NCI-H526 (cell line): ENCODE results near the gene DDRGK1.
A peak's percentile ranks its signal among the peaks of the same experiment; 100 is the strongest.
"Not testable (repeated sequence)": the region's sequence is repeated elsewhere in the genome, so short reads cannot be mapped to it uniquely, and the experiment has no call there.

ENCODE experiments used
- DNase-seq, 2 experiments: peaks; one replicate each; lab custom pipeline; 2025; lab: John Stamatoyannopoulos, UW

Gene DDRGK1

GRCh38 chr20:3165473-3166337, 38.8 kb downstream of the DDRGK1 start:
- no peak for DNase-seq

- DNase-seq = no peak
These were observed 39.6 kb downstream of the DDRGK1 start for GRCh38 chr20:3164763-3165410.

GRCh38 chr20:3164043-3164762, 40.3 kb downstream of the DDRGK1 start:
- no peak for DNase-seq

DNA sequence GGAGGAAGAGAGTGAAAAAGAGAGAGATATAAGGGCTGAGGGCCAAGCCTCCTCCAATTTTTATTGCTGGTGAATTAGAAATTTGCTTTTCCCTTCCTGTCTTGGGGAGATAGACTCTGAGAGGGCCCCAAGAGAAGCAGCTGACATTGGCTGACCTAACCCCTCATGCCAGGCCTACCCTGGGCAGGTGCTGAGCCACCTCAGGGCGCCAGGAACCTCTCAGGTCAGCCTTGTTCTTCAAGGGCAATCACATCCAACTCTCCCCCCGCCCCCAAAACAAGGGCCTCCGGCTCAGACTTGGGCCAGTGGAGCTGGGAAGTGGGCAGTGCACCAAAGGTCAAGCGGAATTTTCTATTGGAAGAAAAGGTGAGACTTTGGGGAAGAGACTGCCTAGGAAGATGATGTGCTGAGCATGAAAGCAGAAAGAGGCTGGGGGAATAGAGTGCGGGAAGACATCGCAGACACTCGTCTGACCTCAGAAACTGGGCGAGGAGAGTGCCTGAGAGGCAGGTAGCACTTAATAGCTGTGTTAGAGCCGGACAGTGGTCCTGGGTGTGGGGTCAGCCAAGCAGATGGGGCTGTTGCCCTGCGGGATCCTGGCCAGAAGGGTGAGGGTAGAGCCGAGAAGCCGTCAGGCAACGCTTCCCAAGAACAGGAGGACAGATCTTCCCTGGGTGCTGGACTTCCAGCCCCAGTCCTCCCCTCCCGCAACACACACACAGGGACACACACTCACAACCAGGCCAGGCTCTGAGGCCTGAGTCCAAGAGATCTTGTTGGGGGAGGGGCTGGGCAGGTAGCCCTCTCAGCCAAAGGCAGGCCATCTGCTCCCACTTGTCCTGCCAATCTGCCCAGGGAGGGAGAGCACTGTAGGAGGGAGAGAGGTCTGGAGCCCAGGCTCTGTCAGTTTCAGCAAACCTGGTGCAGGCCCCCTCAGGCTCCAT, 41.1 kb downstream of the DDRGK1 start:
- DNase-seq = no peak

- peak in 1 of 2 experiments; percentile 41 for DNase-seq
These were observed 42.3 kb downstream of the DDRGK1 start for GRCh38 chr20:3162080-3162611.

GRCh38 chr20:3161316-3162079, 43.0 kb downstream of the DDRGK1 start:
- DNase-seq = no peak

DNA sequence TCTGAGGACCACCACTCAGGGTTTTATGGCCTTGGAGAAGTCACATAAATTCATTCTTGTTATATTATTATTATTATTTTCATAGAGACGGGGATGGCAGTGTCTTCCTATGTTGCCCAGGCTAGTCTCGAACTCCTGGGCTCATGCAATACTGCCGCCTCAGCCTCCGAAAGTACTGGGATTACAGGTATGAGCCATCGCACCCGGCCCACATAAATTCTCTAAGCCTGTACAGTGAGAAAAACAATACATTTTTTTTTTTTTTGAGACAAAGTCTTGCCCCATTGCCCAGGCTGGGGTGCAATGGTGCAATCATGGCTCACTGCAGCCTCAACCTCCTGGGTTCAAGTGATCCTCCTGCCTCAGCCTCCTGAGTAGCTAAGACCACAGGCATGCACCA, 44.1 kb downstream of the DDRGK1 start:
- DNase-seq = no peak

GRCh38 chr20:3158968-3159431, 45.5 kb downstream of the DDRGK1 start:
- DNase-seq = no peak

DNA sequence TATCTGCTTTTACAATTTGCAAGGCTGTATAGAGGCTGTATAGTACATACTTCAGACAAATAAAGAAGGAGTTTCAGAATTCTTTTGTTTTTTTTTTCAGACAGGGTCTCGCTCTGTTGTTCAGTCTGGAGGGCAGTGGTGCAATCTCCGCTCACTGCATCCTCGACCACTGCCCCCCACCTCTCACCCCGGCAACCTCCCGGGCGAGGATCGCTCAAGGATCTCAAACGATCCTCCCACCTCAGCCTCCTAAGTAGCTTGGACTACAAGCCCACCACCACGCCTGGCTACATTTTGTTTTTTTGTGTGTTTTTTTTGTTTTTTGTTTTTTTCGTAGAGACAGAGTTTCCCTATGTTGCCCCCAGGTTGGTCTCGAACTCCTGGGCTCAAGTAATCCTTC, 46.7 kb downstream of the DDRGK1 start:
- no peak for DNase-seq

DNA sequence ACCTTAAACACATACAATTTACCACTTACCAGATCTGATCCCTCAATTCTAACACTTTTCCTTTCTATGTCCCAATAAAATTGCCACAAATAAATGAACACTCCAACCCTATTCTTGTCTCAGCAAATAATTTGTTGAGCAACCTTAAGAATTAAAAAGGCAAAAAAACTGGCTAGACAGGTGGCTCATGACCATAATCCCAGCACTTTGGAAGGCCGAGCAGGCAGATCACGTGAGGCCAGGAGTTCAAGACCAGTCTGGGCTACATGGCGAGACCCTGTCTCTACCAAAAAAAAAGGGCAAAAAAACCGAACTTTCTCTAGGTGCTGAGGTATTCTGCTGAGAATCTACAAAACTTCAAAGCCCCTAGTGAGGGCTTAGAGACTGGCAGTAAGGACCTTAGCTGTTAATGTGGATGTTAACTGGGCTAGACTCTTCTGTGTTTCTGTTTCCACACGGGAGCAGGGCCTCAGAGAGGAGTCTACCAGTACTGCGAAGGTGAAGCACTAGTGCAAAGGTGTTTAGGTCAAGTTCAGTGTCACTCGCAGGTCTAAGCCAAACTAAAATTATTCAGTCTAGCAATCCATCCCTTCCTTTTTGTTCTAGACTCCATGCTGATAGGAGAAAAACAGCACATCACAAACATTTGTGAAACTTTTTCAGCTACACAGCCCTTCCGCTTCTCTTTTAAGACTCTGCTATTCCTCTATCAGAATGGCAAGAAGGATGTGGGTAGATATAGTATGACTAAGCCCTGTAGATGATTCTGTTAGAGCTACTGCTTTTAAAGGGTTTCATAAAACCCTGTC, 47.5 kb downstream of the DDRGK1 start:
- no peak for DNase-seq

GRCh38 chr20:3152057-3152644, 52.3 kb downstream of the DDRGK1 start:
- DNase-seq = not testable (repeated sequence)

DNA sequence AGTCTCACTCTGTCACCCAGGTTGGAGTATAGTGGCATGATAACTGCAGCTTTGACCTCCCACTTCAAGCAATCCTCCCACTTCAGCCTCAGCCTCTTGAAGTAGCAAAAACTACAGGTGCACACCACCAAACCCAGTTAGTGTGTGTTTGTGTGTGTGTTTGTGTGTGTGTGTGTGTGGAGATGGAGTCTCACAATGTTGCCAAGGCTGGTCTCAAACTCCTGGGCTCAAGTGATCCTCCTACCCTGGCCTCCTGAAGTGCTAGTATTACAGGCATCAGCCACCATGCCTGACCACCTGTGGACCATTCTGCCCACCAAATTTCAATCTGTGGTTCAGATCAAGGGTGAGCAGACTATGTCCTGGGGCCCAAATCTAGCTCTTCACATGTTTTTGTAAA, 53.6 kb downstream of the DDRGK1 start:
- no peak for DNase-seq

- no peak for DNase-seq
These were observed 57.6 kb downstream of the DDRGK1 start for GRCh38 chr20:3146732-3147341.

DNA sequence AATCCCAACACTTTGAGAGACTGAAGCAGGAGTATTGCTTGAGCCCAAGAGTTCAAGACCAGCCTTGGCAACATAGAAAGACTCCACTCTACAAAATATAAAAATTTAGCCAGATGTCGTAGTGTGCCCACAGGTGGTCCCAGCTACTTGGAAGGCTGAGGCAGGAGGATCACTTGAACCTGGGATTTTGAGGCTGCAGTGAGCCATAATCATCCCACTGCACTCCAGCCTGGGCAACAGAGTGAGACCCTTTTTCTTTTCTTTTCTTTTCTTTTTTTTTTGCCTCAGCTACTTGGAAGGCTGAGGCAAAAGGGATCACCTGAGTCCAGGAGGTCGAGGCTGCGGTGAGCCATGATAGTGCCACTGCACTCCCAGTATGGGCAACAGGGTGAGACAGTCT, 62.7 kb downstream of the DDRGK1 start:
- no peak for DNase-seq
